Dendritic cell treated with granulocyte-macrophage colony-stimulating factor and Interleukin-4, amounts not matched to agents 40 ng/mL and 50 ng/mL, for 4 days (primary cell): ENCODE data around the gene OTUB2.
"Not testable (repeated sequence)": the region's sequence is repeated elsewhere in the genome, so short reads cannot be mapped to it uniquely, and the experiment has no call there.

ENCODE experiments used
- H3K27ac Mint-ChIP-seq: one replicate; pipeline ENCODE4 v1.8.0; 2022; ENCODE audit warnings: mild to moderate bottlenecking, mixed read lengths
- H3K27me3 Mint-ChIP-seq: one replicate; pipeline ENCODE4 v1.8.0; 2022; ENCODE audit warnings: mild to moderate bottlenecking, mixed read lengths
- H3K36me3 Mint-ChIP-seq: one replicate; pipeline ENCODE4 v1.8.0; 2022; ENCODE audit warnings: low read depth, mixed read lengths
- H3K4me1 Mint-ChIP-seq: one replicate; pipeline ENCODE4 v1.8.0; 2022; ENCODE audit warnings: low read depth, mixed read lengths
- H3K4me3 Mint-ChIP-seq: one replicate; pipeline ENCODE4 v1.8.0; 2022; ENCODE audit warnings: mild to moderate bottlenecking, moderate library complexity, mixed read lengths
- H3K9me3 Mint-ChIP-seq: one replicate; pipeline ENCODE4 v1.8.0; 2022; ENCODE audit warnings: mixed read lengths
- intact Hi-C: fragments of 100-400 bp; cut with micrococcal nuclease; formaldehyde crosslinking; loops from one replicate; pipeline ENCODE4 v1.15.0; 2022

OTUB2 gene

GRCh38 chr14:94054936-94055335, 28.8 kb downstream of the OTUB2 start:
- H3K9me3 Mint-ChIP-seq: no peaks in the 10 kb centered on the region
- H3K4me3 Mint-ChIP-seq: no peak overlapping the region
- intact Hi-C loops: no loop called here
- peaks cover 98% of the 10 kb centered on the region for H3K36me3 Mint-ChIP-seq
- H3K27me3 Mint-ChIP-seq: no peaks in the 10 kb centered on the region
- H3K27ac Mint-ChIP-seq: no peak overlapping the region
- peaks cover 15% of the 10 kb centered on the region for H3K4me1 Mint-ChIP-seq

- peaks cover 15% of the 10 kb centered on the region for H3K4me1 Mint-ChIP-seq
- intact Hi-C loops: no loop called here
- peaks cover 98% of the 10 kb centered on the region for H3K36me3 Mint-ChIP-seq
Observed at GRCh38 chr14:94056579-94057308, 30.6 kb downstream of the OTUB2 start.

GRCh38 chr14:94058128-94058673, 32.1 kb downstream of the OTUB2 start:
- H3K4me3 Mint-ChIP-seq: no peak overlapping the region
- H3K4me1 Mint-ChIP-seq: peaks cover 28% of the 10 kb centered on the region
- H3K27me3 Mint-ChIP-seq: no peaks in the 10 kb centered on the region

More at GRCh38 chr14:94056579-94057308, 30.6 kb downstream of the OTUB2 start:
- Mint-ChIP-seq H3K27me3 (no peaks in the 10 kb centered on the region), H3K9me3 (no peaks in the 10 kb centered on the region), H3K4me3 (no peak overlapping the region), H3K27ac (no peak overlapping the region)

GRCh38 chr14:94058674-94059138, 32.6 kb downstream of the OTUB2 start:
- Mint-ChIP-seq H3K27ac (no peak overlapping the region), H3K9me3 (no peaks in the 10 kb centered on the region), H3K36me3 (peaks cover 98% of the 10 kb centered on the region), H3K4me1 (peaks cover 31% of the 10 kb centered on the region), H3K27me3 (no peaks in the 10 kb centered on the region), H3K4me3 (no peak overlapping the region)
- intact Hi-C loops: no loop called here

More at GRCh38 chr14:94058128-94058673, 32.1 kb downstream of the OTUB2 start:
- H3K27ac Mint-ChIP-seq: no peak overlapping the region
- H3K36me3 Mint-ChIP-seq: peaks cover 98% of the 10 kb centered on the region
- no peaks in the 10 kb centered on the region for H3K9me3 Mint-ChIP-seq
- intact Hi-C loops: no loop called here

GRCh38 chr14:94059998-94060397, 33.9 kb downstream of the OTUB2 start:
- no peaks in the 10 kb centered on the region for H3K27me3 Mint-ChIP-seq
- no peak overlapping the region for H3K4me3 Mint-ChIP-seq
- peaks cover 87% of the 10 kb centered on the region for H3K36me3 Mint-ChIP-seq
- intact Hi-C loops: no loop called here
- H3K9me3 Mint-ChIP-seq: no peaks in the 10 kb centered on the region
- peaks cover 31% of the 10 kb centered on the region for H3K4me1 Mint-ChIP-seq
- H3K27ac Mint-ChIP-seq: no peak overlapping the region

- Mint-ChIP-seq H3K36me3 (peaks cover 76% of the 10 kb centered on the region), H3K27ac (peak overlapping the region; percentile 12), H3K4me3 (no peak overlapping the region), H3K4me1 (peaks cover 46% of the 10 kb centered on the region), H3K27me3 (no peaks in the 10 kb centered on the region), H3K9me3 (no peaks in the 10 kb centered on the region)
- intact Hi-C loops: no loop called here
Observed at GRCh38 chr14:94062344-94062940, 36.3 kb downstream of the OTUB2 start.

GRCh38 chr14:94066089-94066676, 40.0 kb downstream of the OTUB2 start:
- Mint-ChIP-seq H3K9me3 (peaks cover 36% of the 10 kb centered on the region), H3K27ac (no peak overlapping the region), H3K27me3 (no peaks in the 10 kb centered on the region), H3K36me3 (peaks cover 67% of the 10 kb centered on the region), H3K4me1 (peaks cover 55% of the 10 kb centered on the region), H3K4me3 (no peak overlapping the region)
- intact Hi-C loops: no loop called here

GRCh38 chr14:94072076-94072475, 45.9 kb downstream of the OTUB2 start:
- Mint-ChIP-seq H3K36me3 (peaks cover 76% of the 10 kb centered on the region), H3K4me1 (peaks cover 19% of the 10 kb centered on the region), H3K9me3 (peaks cover 67% of the 10 kb centered on the region)
- H3K27ac Mint-ChIP-seq, intact Hi-C loops, H3K4me3 Mint-ChIP-seq, H3K27me3 Mint-ChIP-seq: not testable (repeated sequence)

GRCh38 chr14:94074534-94074933, 48.4 kb downstream of the OTUB2 start:
- H3K4me3 Mint-ChIP-seq: no peak overlapping the region
- H3K36me3 Mint-ChIP-seq: peaks cover 89% of the 10 kb centered on the region
- intact Hi-C loops: no loop called here
- H3K27ac Mint-ChIP-seq: no peak overlapping the region
- peaks cover 21% of the 10 kb centered on the region for H3K4me1 Mint-ChIP-seq
- H3K27me3 Mint-ChIP-seq: no peaks in the 10 kb centered on the region
- peaks cover 48% of the 10 kb centered on the region for H3K9me3 Mint-ChIP-seq

- Mint-ChIP-seq H3K36me3 (peaks cover 87% of the 10 kb centered on the region), H3K27ac (no peak overlapping the region), H3K4me1 (peaks cover 25% of the 10 kb centered on the region), H3K27me3 (no peaks in the 10 kb centered on the region), H3K9me3 (peaks cover 43% of the 10 kb centered on the region), H3K4me3 (no peak overlapping the region)
- intact Hi-C loops: no loop called here
Observed at GRCh38 chr14:94075008-94075407, 48.9 kb downstream of the OTUB2 start.

GRCh38 chr14:94077111-94077821, 51.1 kb downstream of the OTUB2 start:
- intact Hi-C loops: no loop called here
- H3K9me3 Mint-ChIP-seq: peaks cover 24% of the 10 kb centered on the region
- H3K4me1 Mint-ChIP-seq: peaks cover 35% of the 10 kb centered on the region
- peaks cover 77% of the 10 kb centered on the region for H3K36me3 Mint-ChIP-seq
- H3K27me3 Mint-ChIP-seq: no peaks in the 10 kb centered on the region
- no peak overlapping the region for H3K27ac Mint-ChIP-seq
- H3K4me3 Mint-ChIP-seq: no peak overlapping the region

- H3K36me3 Mint-ChIP-seq: peaks cover 72% of the 10 kb centered on the region
- H3K27ac Mint-ChIP-seq: no peak overlapping the region
- intact Hi-C loops: no loop called here
- peaks cover 35% of the 10 kb centered on the region for H3K4me1 Mint-ChIP-seq
- peaks cover 20% of the 10 kb centered on the region for H3K9me3 Mint-ChIP-seq
- H3K27me3 Mint-ChIP-seq: no peaks in the 10 kb centered on the region
- no peak overlapping the region for H3K4me3 Mint-ChIP-seq
Observed at GRCh38 chr14:94077823-94078222, 51.7 kb downstream of the OTUB2 start.

GRCh38 chr14:94079891-94080620, 53.9 kb downstream of the OTUB2 start:
- peaks cover 55% of the 10 kb centered on the region for H3K36me3 Mint-ChIP-seq
- peaks cover 35% of the 10 kb centered on the region for H3K4me1 Mint-ChIP-seq
- H3K27ac Mint-ChIP-seq: peak overlapping the region; percentile 96
- peaks cover 8% of the 10 kb centered on the region for H3K9me3 Mint-ChIP-seq
- H3K27me3 Mint-ChIP-seq: no peaks in the 10 kb centered on the region
- peak overlapping the region; percentile 94 for H3K4me3 Mint-ChIP-seq
- intact Hi-C loops: loop anchor here (2.0 to 5.0 kb wide), 2 partner anchors 53 to 57 kb away; partner anchors contain the start of gene OTUB2
